ENCODE results near the gene ARHGDIB.

ARHGDIB gene

DNA sequence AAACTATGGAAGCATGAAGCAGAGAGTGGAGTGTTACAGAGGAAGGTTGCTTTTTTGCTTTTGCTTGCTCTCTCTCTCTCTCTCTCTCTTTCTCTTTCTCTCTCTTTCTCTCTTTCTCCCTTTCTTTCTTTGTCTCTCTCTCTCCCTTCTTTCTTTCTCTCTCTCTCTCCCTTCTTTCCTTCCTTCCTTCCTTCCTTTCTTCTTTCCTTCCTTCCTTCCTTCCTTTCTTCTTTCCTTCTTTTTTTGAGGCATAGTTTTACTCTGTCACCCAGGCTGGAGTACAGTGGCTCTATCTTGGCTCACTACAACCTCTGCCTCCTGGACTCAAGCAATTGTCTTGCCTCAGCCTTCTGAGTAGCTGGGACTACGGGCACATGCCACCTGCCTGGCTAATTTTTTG lies 7.6 kb downstream of the ARHGDIB start:
- no peak for DNase-seq

GRCh38 chr12:14952299-14952921 lies 9.0 kb downstream of the ARHGDIB start:
- no peak for DNase-seq

GRCh38 chr12:14951851-14952250 lies 9.6 kb downstream of the ARHGDIB start:
- no peak for DNase-seq

DNA sequence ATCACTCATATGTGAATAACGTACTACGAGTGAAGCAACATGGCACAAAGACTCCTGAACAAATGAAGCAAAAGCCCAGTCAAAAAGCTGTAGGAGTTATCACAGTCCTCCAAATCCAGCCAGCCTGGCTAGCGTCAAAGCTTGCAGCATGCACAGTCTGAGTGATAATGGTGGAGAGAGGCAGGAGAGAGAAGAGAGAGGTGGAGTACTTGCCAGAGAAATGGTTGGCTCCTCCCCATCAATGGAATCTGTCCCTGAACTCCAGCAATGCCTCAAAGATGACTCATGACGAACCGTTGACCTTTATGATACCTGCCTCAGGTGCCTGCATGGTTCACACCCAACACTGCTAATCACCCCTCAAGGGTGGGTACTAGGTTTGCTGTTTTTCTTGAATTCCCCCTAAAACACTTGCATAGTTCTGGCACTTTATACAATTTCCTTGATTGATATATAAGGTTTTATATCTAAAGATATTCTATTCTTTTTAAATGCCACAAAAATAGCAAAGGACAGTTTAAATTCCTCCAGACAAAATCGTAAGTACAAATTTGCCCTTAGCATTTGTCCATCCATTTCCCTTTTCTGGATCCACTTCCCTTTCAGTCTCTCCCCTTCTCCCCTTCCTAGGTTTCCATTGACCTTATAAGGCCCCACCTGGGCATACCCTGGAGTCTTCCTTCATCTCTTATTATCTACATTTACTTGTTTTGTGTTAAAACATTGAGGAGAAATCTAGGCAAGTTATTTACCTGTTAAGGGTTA lies 10.2 kb downstream of the ARHGDIB start:
- no peak for DNase-seq

DNA sequence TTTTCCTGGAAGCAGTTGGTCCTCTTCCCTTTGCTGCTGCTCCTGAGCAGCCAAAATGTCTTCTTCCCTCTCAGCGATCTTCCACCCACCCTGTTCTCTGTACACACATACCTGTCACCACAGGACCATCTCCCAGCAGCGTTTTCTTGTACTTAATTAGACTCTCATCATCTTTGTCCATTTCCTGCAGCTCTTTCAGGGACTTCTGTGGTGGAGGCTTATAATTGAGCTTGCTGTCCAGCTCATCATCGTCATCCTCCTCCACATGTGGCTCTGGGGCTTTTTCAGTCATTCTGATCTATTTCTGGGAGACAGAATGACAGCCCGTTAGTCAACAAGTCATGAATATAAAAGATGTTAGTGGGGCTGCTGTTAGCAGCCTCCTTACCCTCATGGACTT lies 11.0 kb downstream of the ARHGDIB start:
- DNase-seq, result no peak

GRCh38 chr12:14949631-14950030 lies 11.8 kb downstream of the ARHGDIB start:
- DNase-seq, result no peak

- DNase-seq, result no peak
Observed at GRCh38 chr12:14948672-14949071, 12.7 kb downstream of the ARHGDIB start.

DNA sequence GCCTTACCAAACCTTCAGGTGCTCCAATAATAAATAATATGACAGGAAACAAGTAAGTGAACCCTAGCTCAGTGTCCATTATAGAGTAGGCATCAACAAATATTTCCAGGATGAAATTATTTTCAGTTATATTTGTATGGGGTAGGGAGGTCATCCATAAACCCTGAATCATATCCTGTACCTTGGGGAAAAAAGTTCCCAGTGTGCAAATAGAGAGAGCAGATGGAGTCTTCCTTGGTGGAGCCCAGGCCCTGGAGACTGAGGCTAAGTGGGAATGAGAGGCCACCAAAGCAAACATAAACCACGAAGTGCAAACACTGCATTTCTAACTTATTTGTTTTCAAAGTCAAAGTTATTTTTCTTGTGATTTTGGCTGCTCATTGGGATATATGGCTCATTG lies 14.5 kb downstream of the ARHGDIB start:
- DNase-seq, result no peak

GRCh38 chr12:14946162-14946561 lies 15.2 kb downstream of the ARHGDIB start:
- DNase-seq, result no peak

DNA sequence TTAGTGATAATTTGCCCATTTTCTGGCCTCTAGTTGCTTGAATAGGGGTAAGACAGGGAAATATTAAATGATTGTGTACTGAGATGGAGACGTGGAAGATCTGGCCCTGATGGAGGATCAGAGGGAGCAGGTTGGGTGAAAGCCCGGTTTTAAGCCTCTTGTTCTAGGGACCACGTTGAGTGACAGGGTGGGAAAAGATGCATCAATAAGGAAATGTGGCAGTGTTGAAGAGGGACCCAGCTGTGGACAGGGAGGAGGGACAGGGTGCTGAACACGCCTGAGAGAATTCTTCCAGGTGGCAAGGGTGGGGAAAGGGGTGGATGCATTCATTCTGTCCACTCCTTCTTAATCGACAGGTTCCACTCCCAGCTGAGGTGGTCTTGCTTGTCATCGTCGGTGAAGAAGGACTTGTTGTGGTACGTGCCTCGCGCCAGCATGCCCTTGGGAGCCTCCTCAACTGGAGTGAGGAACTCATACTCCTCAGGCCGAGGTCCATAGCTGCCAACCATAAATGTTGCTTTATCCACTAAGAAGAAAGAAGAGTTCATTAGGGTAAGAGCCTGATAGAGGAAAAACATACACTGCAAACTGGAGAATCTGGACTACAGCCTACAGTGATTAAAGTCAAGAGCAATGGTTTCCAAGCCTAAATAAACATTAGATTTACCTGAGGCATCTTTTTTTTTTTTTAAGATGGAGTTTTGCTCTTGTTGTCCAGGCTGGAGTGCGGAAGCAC lies 19.0 kb downstream of the ARHGDIB start:
- DNase-seq, result no peak

GRCh38 chr12:14941369-14941768 lies 20.0 kb downstream of the ARHGDIB start:
- DNase-seq, result no peak

DNA sequence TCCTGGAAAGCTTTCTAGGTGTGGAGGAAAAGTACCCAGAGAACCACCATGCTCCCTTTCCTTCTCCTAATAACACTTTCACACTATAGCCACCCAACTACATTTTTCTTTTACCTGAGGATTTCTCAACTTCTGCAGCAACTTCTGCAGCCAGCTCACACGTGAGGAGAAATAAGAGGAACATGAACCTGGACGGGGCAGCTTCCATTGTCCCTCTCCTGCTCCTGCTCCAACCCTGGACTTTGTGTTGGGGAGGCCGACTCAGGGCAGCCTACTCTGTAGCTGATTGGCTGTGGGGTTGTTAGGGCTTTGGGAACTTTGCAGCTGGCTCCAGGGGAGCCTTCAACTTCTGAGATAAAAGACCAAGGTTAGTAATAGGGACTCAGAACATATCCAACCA lies 23.1 kb downstream of the ARHGDIB start, which contains the start of gene ERP27:
TSS of gene ERP27 (minus strand) at position 237 of the 400 bp plus-strand sequence. CDS start at position 208, 29 bp downstream.
- DNase-seq, result no peak

DNA sequence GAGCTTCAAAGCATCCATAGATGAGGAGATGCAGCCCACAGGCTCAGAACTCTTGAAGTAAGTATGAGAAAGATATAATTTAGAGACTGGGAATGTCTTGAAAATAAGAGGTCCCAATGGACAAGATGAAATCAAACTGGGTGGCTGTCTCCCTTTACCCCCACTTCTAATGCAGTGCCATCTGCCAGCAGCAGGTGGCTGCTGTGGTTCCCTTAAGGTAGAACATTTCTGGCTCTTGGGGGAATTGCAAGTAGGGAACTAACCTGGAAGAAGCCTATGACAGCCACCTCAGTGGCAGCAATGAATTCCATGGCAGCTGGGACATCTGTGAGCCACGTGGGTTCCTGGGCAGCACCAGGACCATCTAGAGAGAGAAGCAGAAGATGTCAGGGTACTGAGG lies 23.7 kb downstream of the ARHGDIB start:
- no peak for DNase-seq

DNA sequence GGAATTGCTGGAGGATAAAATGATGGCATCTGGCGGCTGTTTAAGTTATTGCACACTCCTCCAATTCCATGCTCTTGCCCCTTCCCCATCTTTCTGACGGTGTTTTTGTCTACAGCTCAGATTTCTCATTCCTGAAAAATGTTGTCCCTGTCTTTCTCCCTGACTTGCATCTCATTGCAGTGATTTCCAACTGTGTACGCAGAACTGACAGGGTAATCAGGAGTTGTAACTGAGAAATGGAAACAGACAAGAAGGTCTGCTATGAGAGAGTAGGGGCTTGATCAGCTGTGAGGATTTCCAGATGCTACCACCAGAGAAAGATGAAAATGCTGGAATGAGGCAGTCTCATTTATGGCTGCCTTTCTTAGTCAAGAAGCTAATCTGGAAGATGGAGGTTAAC lies 24.4 kb downstream of the ARHGDIB start:
- no peak for DNase-seq

GRCh38 chr12:14936224-14936861 lies 25.1 kb downstream of the ARHGDIB start:
- no peak for DNase-seq

GRCh38 chr12:14935031-14935430 lies 26.4 kb downstream of the ARHGDIB start:
- no peak for DNase-seq

- DNase-seq, result no peak
Observed at GRCh38 chr12:14934511-14934910, 26.9 kb downstream of the ARHGDIB start.

- DNase-seq, result no peak
Observed at GRCh38 chr12:14931791-14932560, 29.4 kb downstream of the ARHGDIB start.

- no peak for DNase-seq
Observed at GRCh38 chr12:14931359-14931758, 30.0 kb downstream of the ARHGDIB start.

DNA sequence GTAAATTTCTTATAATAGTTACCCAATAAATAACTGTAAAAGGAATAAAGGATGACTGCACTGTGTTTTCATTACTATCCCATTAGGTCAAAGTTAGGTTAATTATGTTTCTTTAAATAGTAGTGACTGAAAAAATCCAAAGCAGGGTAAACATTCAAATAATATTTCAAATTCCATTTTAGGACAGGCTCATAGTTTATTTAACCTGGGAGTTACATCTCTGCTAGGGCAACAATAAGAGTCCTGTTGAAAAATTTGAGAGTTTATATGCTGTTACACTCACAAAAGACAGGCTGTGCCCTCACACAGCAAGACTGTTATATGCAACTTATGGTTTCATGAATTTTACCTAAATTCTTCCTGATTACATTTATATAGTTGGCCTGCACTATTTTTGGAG lies 31.1 kb downstream of the ARHGDIB start:
- DNase-seq, result no peak

GRCh38 chr12:14928931-14929330 lies 32.5 kb downstream of the ARHGDIB start:
- DNase-seq, result no peak

DNA sequence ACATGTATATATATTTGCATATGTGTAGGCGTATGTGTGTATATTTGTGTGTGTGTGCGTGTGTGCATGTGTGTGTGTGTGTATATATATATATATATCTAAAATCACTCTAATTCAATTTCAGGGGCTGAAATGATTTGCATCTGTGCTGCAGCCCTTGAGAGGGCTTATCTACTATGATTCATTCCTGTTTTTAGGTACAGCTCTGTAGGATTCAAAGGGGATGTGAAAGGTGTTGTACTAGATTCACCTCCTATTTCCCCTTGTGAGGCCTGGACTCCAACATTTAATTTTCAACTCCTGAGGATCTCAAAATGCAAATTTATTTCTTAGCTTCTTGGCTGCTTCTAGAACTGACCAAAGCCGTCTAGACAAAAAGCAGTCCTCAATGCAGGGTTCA lies 34.1 kb downstream of the ARHGDIB start:
- DNase-seq, result no peak

DNA sequence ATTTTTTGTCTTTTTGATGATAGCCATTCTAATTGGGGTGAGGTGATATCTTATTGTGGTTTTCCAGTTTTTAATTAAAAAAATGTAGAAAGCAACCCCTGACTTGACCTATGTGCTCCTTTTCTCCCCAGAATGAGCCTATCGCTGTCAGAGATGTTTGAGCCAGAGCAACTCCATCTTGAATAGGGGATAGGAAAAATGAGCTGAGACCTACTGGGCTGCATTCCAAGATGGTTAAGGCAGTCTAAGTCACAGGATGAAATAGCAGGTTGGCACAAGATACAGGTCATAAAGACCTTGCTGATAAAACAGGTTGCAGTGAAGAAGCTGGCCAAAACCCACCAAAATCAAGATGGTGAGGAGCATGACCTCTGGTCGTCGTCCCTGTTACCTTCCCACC lies 36.9 kb downstream of the ARHGDIB start:
- DNase-seq, result no peak

Data from NCI-H1105 treated with DMSO at 0.1 percent for 48 hours (cell line).